ENCODE data around the gene ENGASE. TPM values are rescaled to one million over a fixed set of nuclear protein-coding genes. Genes with fewer than 3 reads are reported as not detected.

ENGASE gene
- total RNA-seq, 1 donor from 2014 or later: 31.5 TPM

DNA sequence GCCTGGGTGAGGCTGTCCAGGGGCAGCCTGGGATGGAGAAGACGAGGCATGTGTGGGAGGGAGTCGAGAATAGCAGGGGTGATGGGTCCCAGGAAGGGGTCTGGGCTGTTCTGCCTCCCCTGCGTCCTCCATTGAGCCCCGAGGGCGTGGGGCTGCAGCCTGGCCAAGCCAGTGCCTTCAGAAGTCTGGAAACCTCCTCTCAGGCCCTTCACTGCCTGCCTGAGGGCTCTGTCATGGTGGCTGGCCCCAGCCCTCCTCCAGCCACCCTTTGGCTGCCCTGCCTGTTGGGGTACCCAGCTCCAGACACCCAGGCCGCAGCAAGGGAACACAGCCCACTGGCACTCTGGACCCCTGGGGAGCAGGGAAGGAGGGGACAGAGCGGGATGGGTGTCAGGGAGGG, 27.6 kb downstream of the ENGASE start:
- no peak for TF ChIP-seq CTCF (IDR thresholded peaks at IDR 0.05; ENCODE audit: borderline replicate concordance)
- peaks cover 92% of the 10 kb centered on the region for H3K27me3 ChIP-seq (ENCODE audit: low read depth)
- H3K4me3 ChIP-seq: no peak overlapping the region
- no peaks in the 10 kb centered on the region for H3K9me3 ChIP-seq (replicated peaks)
- no peak overlapping the region for H3K27ac ChIP-seq (replicated peaks)
- H3K4me1 ChIP-seq: no peaks in the 10 kb centered on the region
- H3K36me3 ChIP-seq: no peaks in the 10 kb centered on the region
- no peak for DNase-seq
- intact Hi-C loops (cut with micrococcal nuclease): no loop called here

GRCh38 chr17:79104898-79105600, 30.4 kb downstream of the ENGASE start:
- no peak for TF ChIP-seq CTCF (IDR thresholded peaks at IDR 0.05; ENCODE audit: borderline replicate concordance)
- Histone ChIP-seq H3K27ac (replicated peaks) (no peak overlapping the region), H3K27me3 (ENCODE audit: low read depth) (peaks cover 89% of the 10 kb centered on the region), H3K36me3 (no peaks in the 10 kb centered on the region), H3K9me3 (replicated peaks) (no peaks in the 10 kb centered on the region), H3K4me3 (no peak overlapping the region), H3K4me1 (no peaks in the 10 kb centered on the region)
- no peak for DNase-seq
- intact Hi-C loops (cut with micrococcal nuclease): no loop called here

DNA sequence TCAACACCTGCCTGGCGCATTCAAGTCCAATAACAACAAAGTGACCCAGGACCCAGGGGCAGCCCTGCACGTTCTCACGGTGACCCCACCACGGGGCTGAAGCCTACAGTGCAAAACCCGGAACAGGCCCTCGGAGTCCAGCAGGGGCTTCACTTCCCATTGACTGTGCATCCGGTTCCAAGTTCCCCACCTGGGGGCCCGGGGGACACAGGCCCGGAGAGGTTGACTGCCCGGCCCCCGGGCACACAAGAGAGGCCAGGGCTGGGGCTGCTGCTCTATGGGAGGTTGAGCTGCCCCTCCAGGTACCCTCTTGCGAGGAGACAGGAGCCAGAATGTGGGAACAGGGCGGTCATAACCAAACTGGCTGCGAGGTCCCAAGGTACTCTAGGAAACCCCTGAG, 31.3 kb downstream of the ENGASE start:
- H3K36me3 ChIP-seq: no peaks in the 10 kb centered on the region
- no peak for DNase-seq
- no peak overlapping the region for H3K4me3 ChIP-seq
- intact Hi-C loops (cut with micrococcal nuclease): no loop called here
- no peak overlapping the region for H3K27ac ChIP-seq (replicated peaks)
- no peaks in the 10 kb centered on the region for H3K4me1 ChIP-seq
- no peaks in the 10 kb centered on the region for H3K9me3 ChIP-seq (replicated peaks)
- TF ChIP-seq CTCF (IDR thresholded peaks at IDR 0.05; ENCODE audit: borderline replicate concordance): no peak
- H3K27me3 ChIP-seq (ENCODE audit: low read depth): peaks cover 89% of the 10 kb centered on the region

GRCh38 chr17:79106958-79107357, 32.3 kb downstream of the ENGASE start:
- H3K36me3 ChIP-seq: no peaks in the 10 kb centered on the region
- no peak overlapping the region for H3K4me3 ChIP-seq
- H3K27ac ChIP-seq (replicated peaks): no peak overlapping the region
- H3K27me3 ChIP-seq (ENCODE audit: low read depth): peaks cover 89% of the 10 kb centered on the region
- no peaks in the 10 kb centered on the region for H3K4me1 ChIP-seq
- no peaks in the 10 kb centered on the region for H3K9me3 ChIP-seq (replicated peaks)
- no peak for DNase-seq
- no peak for TF ChIP-seq CTCF (IDR thresholded peaks at IDR 0.05; ENCODE audit: borderline replicate concordance)
- intact Hi-C loops (cut with micrococcal nuclease): no loop called here

GRCh38 chr17:79107499-79108231, 33.0 kb downstream of the ENGASE start:
- no peaks in the 10 kb centered on the region for H3K4me1 ChIP-seq
- no peak overlapping the region for H3K4me3 ChIP-seq
- no peak overlapping the region for H3K27ac ChIP-seq (replicated peaks)
- intact Hi-C loops (cut with micrococcal nuclease): no loop called here
- no peak for DNase-seq
- H3K9me3 ChIP-seq (replicated peaks): no peaks in the 10 kb centered on the region
- no peak for TF ChIP-seq CTCF (IDR thresholded peaks at IDR 0.05; ENCODE audit: borderline replicate concordance)
- H3K36me3 ChIP-seq: no peaks in the 10 kb centered on the region
- peaks cover 89% of the 10 kb centered on the region for H3K27me3 ChIP-seq (ENCODE audit: low read depth)

Measured in left ventricle myocardium inferior (tissue), 1 donor.